Lower leg skin (tissue), 4 donors: ENCODE results near the gene CRTC1. TPM values are rescaled to one million over a fixed set of nuclear protein-coding genes. Genes with fewer than 3 reads are reported as not detected.

ENCODE experiments used
- DNase-seq, 2 donors: peaks; one replicate each; pipeline ENCODE4 v3.0.0-alpha.2; 2019; ENCODE audit warnings: low spot score in 2 of 2
- H3K4me3 ChIP-seq: fragments of 200-600 bp; sonication (generic); 2 replicates; pipeline ENCODE4 v1.5.1; 2017; ENCODE audit warnings: mild to moderate bottlenecking, low read depth; ENCODE audit not compliant: poor library complexity, severe bottlenecking
- CTCF ChIP-seq, 3 donors: fragments of 450-650 bp; IDR thresholded peaks; one replicate each; pipeline ENCODE4 v1.5.1; 2016; ENCODE audit warnings: antibody characterized with exemption in 3 of 3, mild to moderate bottlenecking in 3 of 3, moderate library complexity in 2 of 3
- POLR2A ChIP-seq, 2 donors: fragments of 450-650 bp; IDR thresholded peaks; one replicate each; pipeline ENCODE4 v1.6.1; 2016 to 2017; ENCODE audit warnings: antibody characterized with exemption in 2 of 2, mild to moderate bottlenecking in 1 of 2, moderate library complexity in 1 of 2
- WGBS, 2 donors: methylation state at CpG; one replicate each; pipeline ENCODE4 v1.1.5; 2018; 5-methylcytosine and 5-hydroxymethylcytosine counted together
- intact Hi-C: fragments of 100-400 bp; cut with DNase I; formaldehyde crosslinking; loops from one replicate; pipeline ENCODE4 v1.15.0; 2023; ENCODE audit warnings: low total_unique reads
- total RNA-seq, 4 donors: library from RNA; depleted of rRNA; stranded (reverse); fragments of >200 nt; gene quantifications; one replicate each; pipeline ENCODE4 v1.1.0, GENCODE V29; 2016

The CRTC1 gene
- total RNA-seq, 4 donors from 2014 or later = 2.1 to 5.5 (median 4.2) TPM

GRCh38 chr19:18790566-18791314 lies 107.3 kb downstream of the CRTC1 start, which contains the start of gene COMP:
Gene COMP, minus strand, starts transcription at chr19:18791305. Its CDS starts 36 bp downstream, at chr19:18791269.
- no peak within 1 kb of the TSS for H3K4me3 ChIP-seq
- no peak for DNase-seq
- TF ChIP-seq CTCF (IDR thresholded peaks at IDR 0.05) = no peak
- TF ChIP-seq POLR2A (IDR thresholded peaks at IDR 0.05) = no peak
- intact Hi-C loops = no loop called here
- WGBS, 2 donors = 2 to 4% methylated on average over 40 to 41 of the region's 61 CpGs

DNA sequence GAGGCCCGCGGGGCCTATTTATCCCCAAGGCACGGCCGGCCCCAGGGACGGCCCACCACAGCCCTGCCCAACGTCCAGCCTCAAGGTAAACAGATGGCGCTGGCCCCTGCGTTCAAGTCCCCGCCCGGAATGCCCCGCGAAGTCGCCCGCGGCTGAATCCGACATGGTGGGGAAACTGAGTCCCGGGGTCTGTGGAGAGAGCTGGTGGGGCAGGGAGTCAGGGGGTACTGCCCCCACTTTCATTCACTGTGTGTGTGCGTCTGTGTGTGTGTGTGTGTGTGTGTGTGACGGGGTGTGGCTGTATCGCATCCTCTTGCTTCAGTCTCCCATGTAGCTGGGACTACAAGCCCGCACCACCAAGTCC lies 107.8 kb downstream of the CRTC1 start:
- no peak for DNase-seq
- WGBS, 2 donors = 24 to 27% methylated on average over 21 of the region's 21 CpGs
- no peak overlapping the region for H3K4me3 ChIP-seq
- TF ChIP-seq POLR2A (IDR thresholded peaks at IDR 0.05) = no peak
- TF ChIP-seq CTCF (IDR thresholded peaks at IDR 0.05) = no peak
- intact Hi-C loops = no loop called here

GRCh38 chr19:18792661-18793060 lies 109.2 kb downstream of the CRTC1 start:
- WGBS, 2 donors = 82% methylated on average over 3 of the region's 3 CpGs
- no peak overlapping the region for H3K4me3 ChIP-seq
- TF ChIP-seq CTCF (IDR thresholded peaks at IDR 0.05) = no peak
- no peak for TF ChIP-seq POLR2A (IDR thresholded peaks at IDR 0.05)
- DNase-seq = no peak
- intact Hi-C loops = no loop called here

DNA sequence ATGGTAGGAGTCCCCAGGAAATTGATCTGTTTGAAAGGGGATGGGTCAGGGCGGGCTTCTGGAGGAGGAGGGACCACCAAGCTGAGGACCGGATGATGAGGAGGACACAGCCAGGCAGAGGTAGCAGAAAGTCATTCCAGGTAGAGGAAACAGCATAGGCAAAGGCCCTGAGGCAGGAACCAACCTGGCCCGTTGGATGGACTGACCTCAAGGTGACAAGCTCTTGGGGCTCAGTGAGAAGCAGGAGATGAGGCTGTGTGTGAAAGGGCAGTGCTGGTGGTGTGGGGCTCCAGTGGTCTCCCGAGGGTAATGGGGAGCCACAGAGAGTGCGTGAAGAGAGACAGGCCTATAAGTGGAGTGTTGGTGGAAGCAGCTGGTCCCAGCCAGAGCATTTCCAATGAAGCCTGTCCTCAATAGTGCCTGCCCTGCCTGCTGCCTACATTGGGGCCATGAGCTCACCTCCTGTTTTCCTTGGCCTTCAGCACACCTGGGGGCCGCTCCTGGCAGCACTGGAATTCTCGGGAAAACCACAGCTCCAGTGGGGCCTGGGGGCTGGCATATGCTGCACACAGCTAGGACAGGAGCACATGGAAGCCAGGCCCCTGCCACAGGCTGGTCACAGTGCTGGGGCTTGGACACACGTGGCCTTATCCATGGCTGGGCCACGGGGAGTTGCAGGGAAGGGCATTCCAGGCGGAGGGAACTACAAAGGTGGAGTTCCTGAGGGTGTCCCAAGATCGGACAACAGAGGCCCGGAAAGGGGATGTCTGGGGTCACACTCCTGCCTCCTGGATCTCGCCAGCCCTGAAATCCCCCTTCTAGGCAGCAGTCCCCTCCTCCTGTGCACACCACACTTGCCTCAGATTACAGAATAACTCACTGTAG lies 109.9 kb downstream of the CRTC1 start:
- no peak overlapping the region for H3K4me3 ChIP-seq
- intact Hi-C loops = no loop called here
- WGBS, 2 donors = 83 to 84% methylated on average over 13 of the region's 13 CpGs
- no peak for TF ChIP-seq CTCF (IDR thresholded peaks at IDR 0.05)
- no peak for TF ChIP-seq POLR2A (IDR thresholded peaks at IDR 0.05)
- no peak for DNase-seq

- intact Hi-C loops = no loop called here
- no peak overlapping the region for H3K4me3 ChIP-seq
- no peak for DNase-seq
- TF ChIP-seq CTCF (IDR thresholded peaks at IDR 0.05) = no peak
- no peak for TF ChIP-seq POLR2A (IDR thresholded peaks at IDR 0.05)
- 62 to 72% methylated on average over 5 of the region's 5 CpGs for WGBS, 2 donors
These were observed 110.5 kb downstream of the CRTC1 start for GRCh38 chr19:18794029-18794313.
